Transverse colon (tissue), 4 donors: Measurements from ENCODE around the gene ANKMY2. TPM values are rescaled to one million over a fixed set of nuclear protein-coding genes. Genes with fewer than 3 reads are reported as not detected.

Source experiments
- DNase-seq: peaks from one replicate; pipeline ENCODE4 v3.0.0-alpha.2; 2019
- H3K27ac ChIP-seq, 4 donors: fragments of 200-600 bp; sonication (generic); 2 replicates each; pipeline ENCODE4 v1.5.1; 2016 to 2018; ENCODE audit warnings: inconsistent platforms in 4 of 4
- H3K27me3 ChIP-seq: fragments of 200-600 bp; sonication (generic); 2 replicates; pipeline ENCODE4 v1.5.1; 2017; ENCODE audit warnings: inconsistent platforms
- H3K36me3 ChIP-seq, 4 donors: fragments of 200-600 bp; sonication (generic); 2 replicates each; pipeline ENCODE4 v1.5.1; 2017 to 2019; ENCODE audit warnings: inconsistent platforms in 4 of 4
- H3K4me1 ChIP-seq, 4 donors: fragments of 200-600 bp; sonication (generic); 2 replicates each; pipeline ENCODE4 v1.5.1; 2017 to 2020; ENCODE audit warnings: inconsistent platforms in 4 of 4
- H3K4me3 ChIP-seq, 4 donors: fragments of 200-600 bp; sonication (generic); 1 replicate in 1 of 4; 2 replicates in 3 of 4; pipeline versions ENCODE4 v1.5.1 to v1.6.1; 2017 to 2019; ENCODE audit warnings: inconsistent platforms in 4 of 4
- H3K9me3 ChIP-seq, 2 donors: fragments of 200-600 bp; sonication (generic); 2 replicates each; pipeline ENCODE4 v1.5.1; 2017 to 2019; ENCODE audit warnings: inconsistent platforms in 2 of 2
- EP300 ChIP-seq: sonication (generic); formaldehyde crosslinking; IDR thresholded peaks from one replicate; pipeline ENCODE4 v1.6.1; 2017; ENCODE audit warnings: antibody characterized with exemption, low read depth
- POLR2A ChIP-seq: fragments of 450-650 bp; IDR thresholded peaks from one replicate; pipeline ENCODE4 v1.6.1; 2016; ENCODE audit warnings: antibody characterized with exemption, mild to moderate bottlenecking, moderate library complexity
- POLR2AphosphoS5 ChIP-seq, 3 donors: sonication (generic); formaldehyde crosslinking; IDR thresholded peaks; one replicate each; pipeline ENCODE4 v1.6.1; 2016; ENCODE audit warnings: antibody characterized with exemption in 3 of 3
- WGBS, 2 donors: methylation state at CpG; one replicate each; pipeline ENCODE4 v1.1.5; 2018; ENCODE audit warnings: low coverage in 1 of 2; 5-methylcytosine and 5-hydroxymethylcytosine counted together
- in situ Hi-C, 4 donors: fragments of 200-750 bp; cut with MboI; loops; one replicate each; pipeline versions ENCODE4 v1.15.0 to v1.15.1; 2017; ENCODE audit warnings: low sequenced_read_pairs in 3 of 4, low pct_ligation_motif_present in 1 of 4, low pct_unique_long_range_greater_than_20kb in 1 of 4
- intact Hi-C: fragments of 100-400 bp; cut with DNase I; formaldehyde crosslinking; loops from one replicate; pipeline ENCODE4 v1.15.1; 2023; ENCODE audit warnings: low total_unique reads
- total RNA-seq, 4 donors: library from RNA; depleted of rRNA; stranded (reverse); fragments of >200 nt; gene quantifications; one replicate each; pipeline ENCODE4 v1.1.0, GENCODE V29; 2016
- TF ChIP-seq, protein P1 (sequence below), 5 experiments: fragments of 200-600 bp in 3 of 5; fragments of 450-650 bp in 2 of 5; sonication (generic) in 3 of 5; IDR thresholded peaks; 1 replicate in 2 of 5; 2 replicates in 3 of 5; pipeline ENCODE4 v1.5.1; 2016 to 2017; ENCODE audit warnings: antibody characterized with exemption in 5 of 5, inconsistent platforms in 3 of 5, mild to moderate bottlenecking in 2 of 5, moderate library complexity in 1 of 5

Gene ANKMY2
- total RNA-seq, 4 donors from 2014 or later = 0.75 to 22.5 (median 12.0) TPM

DNA sequence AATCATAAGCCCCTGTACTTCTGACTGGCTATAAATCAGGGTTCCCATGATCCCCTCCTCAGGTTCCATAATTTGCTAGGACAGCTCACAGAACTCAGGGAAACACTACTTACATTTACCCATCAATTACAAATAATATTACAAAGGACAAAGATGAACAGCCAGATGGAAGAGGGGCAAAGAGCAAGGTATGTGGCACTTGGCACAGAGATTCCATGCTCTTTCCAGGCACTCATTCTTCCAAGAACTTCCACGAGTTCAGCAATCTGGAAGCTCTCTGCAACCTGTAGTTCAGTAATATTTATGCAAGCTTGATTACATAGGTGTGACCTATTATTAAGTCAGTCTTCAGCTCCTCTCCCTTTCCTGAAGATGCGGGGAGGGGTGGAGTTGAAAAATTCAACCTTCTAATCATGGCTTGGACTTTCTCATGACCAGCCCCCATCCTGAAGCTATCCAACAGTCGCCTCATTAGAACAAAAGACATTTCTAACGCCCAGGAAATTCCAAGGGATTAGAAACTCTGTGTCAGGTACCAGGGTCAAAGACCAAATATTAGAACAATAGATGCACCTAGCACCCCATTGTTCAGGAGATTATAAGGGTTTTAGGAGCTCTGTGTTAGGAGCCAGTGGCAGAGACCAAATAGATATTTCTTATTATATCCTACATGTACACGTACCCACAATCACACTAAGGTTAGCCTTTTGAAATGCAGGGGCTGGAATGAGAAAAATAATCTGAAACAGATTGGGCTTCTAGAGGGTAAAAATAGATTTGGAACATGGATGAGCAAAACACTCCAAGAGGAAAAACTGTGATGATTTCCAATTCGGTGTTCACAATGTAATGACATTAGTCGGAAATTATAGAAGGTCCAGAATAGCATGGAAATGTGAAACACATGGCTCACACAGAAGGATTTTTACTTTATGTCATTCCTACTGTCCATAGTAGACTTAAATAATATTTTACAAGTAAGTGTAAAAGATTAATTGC lies 7.0 kb downstream of the ANKMY2 start:
- 82 to 85% methylated on average over 5 to 7 of the region's 7 CpGs for WGBS, 2 donors
- TF ChIP-seq, protein P1, sequence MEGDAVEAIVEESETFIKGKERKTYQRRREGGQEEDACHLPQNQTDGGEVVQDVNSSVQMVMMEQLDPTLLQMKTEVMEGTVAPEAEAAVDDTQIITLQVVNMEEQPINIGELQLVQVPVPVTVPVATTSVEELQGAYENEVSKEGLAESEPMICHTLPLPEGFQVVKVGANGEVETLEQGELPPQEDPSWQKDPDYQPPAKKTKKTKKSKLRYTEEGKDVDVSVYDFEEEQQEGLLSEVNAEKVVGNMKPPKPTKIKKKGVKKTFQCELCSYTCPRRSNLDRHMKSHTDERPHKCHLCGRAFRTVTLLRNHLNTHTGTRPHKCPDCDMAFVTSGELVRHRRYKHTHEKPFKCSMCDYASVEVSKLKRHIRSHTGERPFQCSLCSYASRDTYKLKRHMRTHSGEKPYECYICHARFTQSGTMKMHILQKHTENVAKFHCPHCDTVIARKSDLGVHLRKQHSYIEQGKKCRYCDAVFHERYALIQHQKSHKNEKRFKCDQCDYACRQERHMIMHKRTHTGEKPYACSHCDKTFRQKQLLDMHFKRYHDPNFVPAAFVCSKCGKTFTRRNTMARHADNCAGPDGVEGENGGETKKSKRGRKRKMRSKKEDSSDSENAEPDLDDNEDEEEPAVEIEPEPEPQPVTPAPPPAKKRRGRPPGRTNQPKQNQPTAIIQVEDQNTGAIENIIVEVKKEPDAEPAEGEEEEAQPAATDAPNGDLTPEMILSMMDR (IDR thresholded peaks at IDR 0.05) = no peak
- TF ChIP-seq POLR2AphosphoS5 (IDR thresholded peaks at IDR 0.05) = no peak
- TF ChIP-seq POLR2A = no peak
- no peak for TF ChIP-seq EP300
- intact Hi-C loops = no loop called here
- no peak for DNase-seq
- no peak overlapping the region for H3K27ac ChIP-seq
- peaks cover 12 to 51% (median 33%) of the 10 kb centered on the region in 4 donors for H3K4me1 ChIP-seq
- in situ Hi-C loops = no loop called here
- H3K9me3 ChIP-seq = no peaks in the 10 kb centered on the region
- no peaks in the 10 kb centered on the region for H3K36me3 ChIP-seq
- H3K4me3 ChIP-seq = no peak overlapping the region
- H3K27me3 ChIP-seq = no peaks in the 10 kb centered on the region

DNA sequence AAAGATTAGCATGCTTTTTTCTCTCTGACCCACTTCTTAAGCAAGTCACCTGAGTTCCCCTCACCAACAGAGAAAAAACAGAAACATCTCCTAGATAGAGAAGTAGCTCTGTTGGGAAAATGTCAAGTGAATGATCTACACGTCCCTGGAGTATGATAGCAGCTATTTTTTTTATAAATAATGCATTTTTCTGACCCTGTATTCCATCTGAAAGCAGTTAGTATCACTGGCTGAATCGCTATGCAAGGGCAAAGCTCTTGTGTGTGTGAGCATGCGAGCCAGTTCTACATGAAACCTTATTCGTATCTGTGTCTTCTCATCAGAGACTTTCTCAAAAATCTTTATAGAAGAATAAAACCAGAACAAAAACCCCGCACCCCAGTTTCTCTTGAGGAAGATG lies 8.2 kb downstream of the ANKMY2 start:
- in situ Hi-C loops = no loop called here
- 58 to 68% methylated on average over 5 of the region's 5 CpGs for WGBS, 2 donors
- H3K27ac ChIP-seq = peak overlapping the region; percentile 38 to 50 (median 46)
- TF ChIP-seq POLR2A = no peak
- no peak for TF ChIP-seq POLR2AphosphoS5 (IDR thresholded peaks at IDR 0.05)
- H3K36me3 ChIP-seq = no peaks in the 10 kb centered on the region
- no peaks in the 10 kb centered on the region for H3K27me3 ChIP-seq
- H3K4me3 ChIP-seq = no peak overlapping the region
- DNase-seq = no peak
- intact Hi-C loops = no loop called here
- H3K9me3 ChIP-seq = no peaks in the 10 kb centered on the region
- peaks cover 12 to 46% (median 31%) of the 10 kb centered on the region in 4 donors for H3K4me1 ChIP-seq

DNA sequence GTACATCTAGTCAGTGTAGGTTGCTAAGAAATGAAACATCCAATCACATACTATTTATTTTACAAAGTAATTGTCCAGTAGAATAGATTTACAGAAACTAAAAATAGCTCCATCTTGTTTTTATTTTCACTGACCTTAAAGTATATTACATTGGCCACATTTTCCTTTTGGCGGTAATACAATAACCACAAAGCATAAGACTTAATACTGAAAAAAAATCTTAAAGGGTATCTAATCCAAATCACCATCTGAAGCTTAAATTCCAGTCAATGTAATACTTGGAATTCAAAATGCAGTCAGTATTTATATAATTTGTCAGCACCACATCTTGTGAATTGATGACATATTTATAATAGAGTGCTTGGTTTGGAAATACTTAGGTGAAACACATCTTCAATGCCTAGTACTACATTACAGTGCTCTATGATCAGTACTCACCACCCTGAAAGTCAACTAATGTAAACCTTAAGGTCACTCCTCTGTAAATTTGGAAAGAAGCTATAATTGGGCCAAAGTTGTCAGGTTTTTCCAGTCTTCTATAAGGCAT lies 8.9 kb downstream of the ANKMY2 start:
- no peaks in the 10 kb centered on the region for H3K36me3 ChIP-seq
- H3K4me1 ChIP-seq = peaks cover 12 to 46% (median 31%) of the 10 kb centered on the region in 4 donors
- no peak overlapping the region for H3K4me3 ChIP-seq
- TF ChIP-seq EP300 = no peak
- TF ChIP-seq, protein P1 (IDR thresholded peaks at IDR 0.05) = no peak
- no peak for TF ChIP-seq POLR2AphosphoS5 (IDR thresholded peaks at IDR 0.05)
- no peak for TF ChIP-seq POLR2A
- no peaks in the 10 kb centered on the region for H3K27me3 ChIP-seq
- 69 to 70% methylated on average over 1 of the region's 1 CpG for WGBS, 2 donors
- DNase-seq = no peak
- in situ Hi-C loops (no loop called here), intact Hi-C loops (no loop called here)
- peak overlapping the region; percentile 38 to 50 (median 46) for H3K27ac ChIP-seq
- H3K9me3 ChIP-seq = no peaks in the 10 kb centered on the region

DNA sequence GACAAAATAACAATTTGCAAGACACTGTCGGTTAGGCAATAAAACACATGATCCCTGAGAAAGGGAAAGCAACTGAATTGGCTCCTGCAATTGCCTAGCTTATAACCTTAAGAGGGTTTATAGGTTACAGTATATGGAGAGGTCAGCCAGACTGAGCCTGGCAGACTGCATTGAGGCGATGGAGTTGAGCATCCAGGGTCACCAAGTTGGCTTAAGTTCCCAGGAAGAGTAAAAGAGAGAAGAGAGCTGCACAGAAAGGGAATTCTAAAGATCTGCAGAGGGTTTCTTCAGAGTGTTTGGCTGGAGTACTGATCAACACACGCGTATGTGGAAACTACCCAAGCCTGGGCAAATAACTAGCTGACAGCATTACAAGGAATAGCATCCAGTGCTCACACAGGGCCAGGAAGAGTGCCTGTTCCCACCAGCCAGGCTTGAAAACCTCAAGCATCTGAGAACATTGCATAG lies 11.2 kb downstream of the ANKMY2 start:
- DNase-seq = peak; percentile 20
- H3K27ac ChIP-seq = peak overlapping the region; percentile 73 to 82 (median 78)
- intact Hi-C loops (no loop called here), in situ Hi-C loops (no loop called here)
- H3K36me3 ChIP-seq = no peaks in the 10 kb centered on the region
- H3K4me1 ChIP-seq = peaks cover 12 to 46% (median 31%) of the 10 kb centered on the region in 4 donors
- WGBS, 2 donors = 46 to 50% methylated on average over 4 of the region's 4 CpGs
- no peaks in the 10 kb centered on the region for H3K27me3 ChIP-seq
- H3K9me3 ChIP-seq = no peaks in the 10 kb centered on the region
- TF ChIP-seq, protein P1 (IDR thresholded peaks at IDR 0.05) = no peak
- TF ChIP-seq POLR2A (no peak), POLR2AphosphoS5 (IDR thresholded peaks at IDR 0.05) (no peak), EP300 (no peak)
- peak overlapping the region in 1 of 4 donors; percentile 12 for H3K4me3 ChIP-seq
